Esophagus (tissue), 2 donors: Measurements from ENCODE around the gene PSMC3. TPM values are rescaled to one million over a fixed set of nuclear protein-coding genes. Genes with fewer than 3 reads are reported as not detected.

Experiments
- H3K27ac ChIP-seq, 2 donors: one replicate each; pipeline ENCODE4 v1.5.1; 2013; ENCODE audit warnings: low read depth in 2 of 2, mild to moderate bottlenecking in 2 of 2, inconsistent platforms in 1 of 2, low read length in 1 of 2, moderate library complexity in 1 of 2
- H3K27me3 ChIP-seq, 2 donors: one replicate each; pipeline ENCODE4 v1.6.1; 2013; ENCODE audit warnings: low read length in 2 of 2, control low read depth in 1 of 2, mild to moderate bottlenecking in 1 of 2; ENCODE audit not compliant: insufficient read depth in 2 of 2, control insufficient read depth in 1 of 2
- H3K36me3 ChIP-seq, 2 donors: one replicate each; pipeline ENCODE4 v1.6.1; 2013; ENCODE audit warnings: low read length in 1 of 2; ENCODE audit not compliant: control insufficient read depth in 2 of 2, insufficient read depth in 2 of 2
- H3K4me1 ChIP-seq, 2 donors: one replicate each; pipeline ENCODE4 v1.6.1; 2013; ENCODE audit warnings: low read length in 1 of 2; ENCODE audit not compliant: control insufficient read depth in 2 of 2, insufficient read depth in 2 of 2
- H3K4me3 ChIP-seq, 2 donors: one replicate each; pipeline ENCODE4 v1.5.1; 2013; ENCODE audit warnings: low read length in 2 of 2, mild to moderate bottlenecking in 2 of 2, low read depth in 1 of 2, moderate library complexity in 1 of 2
- H3K9me3 ChIP-seq, 2 donors: one replicate each; pipeline ENCODE4 v1.6.1; 2013; ENCODE audit warnings: mild to moderate bottlenecking in 2 of 2, low read depth in 1 of 2, low read length in 1 of 2, moderate library complexity in 1 of 2; ENCODE audit not compliant: control insufficient read depth in 2 of 2, insufficient read depth in 1 of 2
- WGBS, 2 donors: extraction: QIAGEN DNeasy Blood & Tissue Kit; methylation state at CpG; one replicate each; pipeline ENCODE4 v1.1.7; 2013; 5-methylcytosine and 5-hydroxymethylcytosine counted together
- polyA plus RNA-seq, 2 donors: library from polyadenylated mRNA; stranded (reverse); fragments of 200-250 nt; gene quantifications; one replicate each; pipeline ENCODE4 v1.2.3, GENCODE V29; 2013
- donor health status: healthy with polysubstance abuse.
- donor health status: Bipolar disorder and iron deficiency.

Gene PSMC3
- polyA plus RNA-seq, 2 donors = 90.3 to 137 TPM

GRCh38 chr11:47415091-47415854 lies 11.0 kb downstream of the PSMC3 start:
- Histone ChIP-seq H3K4me1 (peaks cover 5 to 16% of the 10 kb centered on the region in 2 donors), H3K9me3 (no peaks in the 10 kb centered on the region), H3K27me3 (no peaks in the 10 kb centered on the region), H3K27ac (peak overlapping the region; percentile 72 to 83), H3K36me3 (peaks cover 10 to 25% of the 10 kb centered on the region in 2 donors), H3K4me3 (no peak overlapping the region)
- 72 to 84% methylated on average over 31 of the region's 31 CpGs for WGBS, 2 donors

GRCh38 chr11:47414685-47415070 lies 11.6 kb downstream of the PSMC3 start:
- whole genome bisulfite sequencing, 2 donors = 82 to 83% methylated on average over 19 of the region's 19 CpGs
- H3K27ac ChIP-seq = peak overlapping the region in 1 of 2 donors; percentile 83
- no peak overlapping the region for H3K4me3 ChIP-seq
- no peaks in the 10 kb centered on the region for H3K27me3 ChIP-seq
- H3K36me3 ChIP-seq = peaks cover 6 to 20% of the 10 kb centered on the region in 2 donors
- no peaks in the 10 kb centered on the region for H3K9me3 ChIP-seq
- peaks cover 10 to 22% of the 10 kb centered on the region in 2 donors for H3K4me1 ChIP-seq

GRCh38 chr11:47413908-47414684 lies 12.1 kb downstream of the PSMC3 start:
- Histone ChIP-seq H3K27me3 (no peaks in the 10 kb centered on the region), H3K36me3 (peaks cover 5 to 17% of the 10 kb centered on the region in 2 donors), H3K4me3 (no peak overlapping the region), H3K4me1 (peaks cover 12 to 23% of the 10 kb centered on the region in 2 donors), H3K27ac (peak overlapping the region in 1 of 2 donors; percentile 6), H3K9me3 (no peaks in the 10 kb centered on the region)
- 65 to 70% methylated on average over 16 of the region's 16 CpGs for WGBS, 2 donors

- Histone ChIP-seq H3K9me3 (no peaks in the 10 kb centered on the region), H3K4me1 (peaks cover 12 to 23% of the 10 kb centered on the region in 2 donors), H3K36me3 (peaks cover 0 to 9% of the 10 kb centered on the region in 2 donors), H3K27ac (peak overlapping the region in 1 of 2 donors; percentile 37), H3K27me3 (no peaks in the 10 kb centered on the region), H3K4me3 (no peak overlapping the region)
- WGBS, 2 donors = 89 to 93% methylated on average over 13 of the region's 13 CpGs
Measured at GRCh38 chr11:47413351-47413750, 12.9 kb downstream of the PSMC3 start.

GRCh38 chr11:47411884-47412746 lies 14.1 kb downstream of the PSMC3 start:
- H3K4me1 ChIP-seq = peaks cover 12 to 29% of the 10 kb centered on the region in 2 donors
- no peak overlapping the region for H3K4me3 ChIP-seq
- peaks cover 0 to 3% of the 10 kb centered on the region in 2 donors for H3K36me3 ChIP-seq

GRCh38 chr11:47410370-47411264 lies 15.6 kb downstream of the PSMC3 start:
- WGBS, 2 donors = 70 to 74% methylated on average over 12 of the region's 12 CpGs
- Histone ChIP-seq H3K4me1 (peaks cover 10 to 23% of the 10 kb centered on the region in 2 donors), H3K36me3 (peaks cover 0 to 3% of the 10 kb centered on the region in 2 donors), H3K4me3 (no peak overlapping the region), H3K27ac (peak overlapping the region in 1 of 2 donors; percentile 58), H3K27me3 (no peaks in the 10 kb centered on the region), H3K9me3 (no peaks in the 10 kb centered on the region)

More at GRCh38 chr11:47411884-47412746, 14.1 kb downstream of the PSMC3 start:
- Histone ChIP-seq H3K27me3 (no peaks in the 10 kb centered on the region), H3K9me3 (no peaks in the 10 kb centered on the region), H3K27ac (no peak overlapping the region)
- WGBS, 2 donors = 71 to 75% methylated on average over 12 of the region's 12 CpGs

GRCh38 chr11:47409440-47410369 lies 16.5 kb downstream of the PSMC3 start:
- Histone ChIP-seq H3K4me3 (peak overlapping the region; percentile 5 to 63), H3K27me3 (no peaks in the 10 kb centered on the region), H3K4me1 (peaks cover 7 to 18% of the 10 kb centered on the region in 2 donors), H3K36me3 (peaks cover 0 to 3% of the 10 kb centered on the region in 2 donors), H3K9me3 (no peaks in the 10 kb centered on the region), H3K27ac (peak overlapping the region; percentile 70 to 89)
- 50 to 66% methylated on average over 30 to 31 of the region's 31 CpGs for WGBS, 2 donors
